K562 (cell line): ENCODE data around the gene RUNDC3A. TPM values are rescaled to one million over a fixed set of nuclear protein-coding genes. Genes with fewer than 3 reads are reported as not detected.
A peak's percentile ranks its signal among the peaks of the same experiment; 100 is the strongest.

ENCODE experiments used
- CBX2 ChIP-seq: fragments of 200-600 bp; sonication (generic); IDR thresholded peaks from one replicate; pipeline ENCODE4 v1.6.1; 2012; ENCODE audit warnings: mild to moderate bottlenecking, low read length, inconsistent platforms; ENCODE audit not compliant: insufficient read depth, poor library complexity, severe bottlenecking
- E2F4 ChIP-seq: sonication (generic); formaldehyde crosslinking; IDR thresholded peaks from 2 replicates; pipeline ENCODE4 v1.8.0; 2022; ENCODE audit warnings: mild to moderate bottlenecking, low read depth, missing genetic modification reagents
- MECOM ChIP-seq: fragments of 250-450 bp; sonication (Bioruptor Pico); IDR thresholded peaks from 2 replicates; pipeline ENCODE4 v1.8.0; 2022; ENCODE audit warnings: inconsistent platforms
- MYBL2 ChIP-seq, 2 experiments: fragments of 450-650 bp in 1 of 2; sonication (generic) in 1 of 2; formaldehyde crosslinking in 1 of 2; IDR thresholded peaks; 2 replicates each; pipeline versions ENCODE4 v1.6.1 to v1.8.1; 2017 to 2022; ENCODE audit warnings: borderline replicate concordance in 1 of 2, inconsistent platforms in 1 of 2, low read depth in 1 of 2, mild to moderate bottlenecking in 1 of 2, missing genetic modification reagents in 1 of 2, moderate library complexity in 1 of 2
- PRDM10 ChIP-seq: fragments of 450-650 bp; IDR thresholded peaks from 2 replicates; pipeline ENCODE4 v1.6.1; 2018; ENCODE audit not compliant: partially characterized antibody
- RBM14 ChIP-seq: fragments of 200-400 bp; formaldehyde crosslinking; IDR thresholded peaks from 2 replicates; pipeline ENCODE4 v1.6.1; 2018; ENCODE audit warnings: low read depth, mild to moderate bottlenecking, low read length, moderate library complexity, borderline replicate concordance; ENCODE audit not compliant: insufficient read depth
- SRSF9 ChIP-seq: fragments of 200-400 bp; formaldehyde crosslinking; IDR thresholded peaks from 2 replicates; pipeline ENCODE4 v1.6.1; 2017; ENCODE audit warnings: low read depth, low read length, borderline replicate concordance
- TAL1 ChIP-seq: fragments of 450-650 bp; IDR thresholded peaks from 2 replicates; pipeline ENCODE4 v1.6.1; 2016; ENCODE audit warnings: mild to moderate bottlenecking
- ZBTB1 ChIP-seq: sonication (generic); formaldehyde crosslinking; IDR thresholded peaks from 2 replicates; pipeline ENCODE4 v1.8.1; 2023; ENCODE audit warnings: missing genetic modification reagents, low read depth, mild to moderate bottlenecking, borderline replicate concordance
- ZNF347 ChIP-seq: fragments of 450-650 bp; formaldehyde crosslinking; IDR thresholded peaks from 2 replicates; pipeline ENCODE4 v1.4.0; 2020; ENCODE audit warnings: low read depth, mild to moderate bottlenecking, moderate library complexity
- ZNF696 ChIP-seq: fragments of 250-450 bp; sonication (Bioruptor Pico); conservative IDR thresholded peaks from 2 replicates; pipeline ENCODE4 v1.4.0; 2020; ENCODE audit warnings: mild to moderate bottlenecking, moderate library complexity
- ZNF778 ChIP-seq: fragments of 450-650 bp; formaldehyde crosslinking; IDR thresholded peaks from 2 replicates; pipeline ENCODE4 v1.4.0; 2020; ENCODE audit warnings: mild to moderate bottlenecking, moderate library complexity
- polyA plus RNA-seq, 8 experiments: library from polyadenylated mRNA; depleted of rRNA in 4 of 8; stranded (reverse) in 5 of 8; unstranded in 3 of 8; fragments of >200 nt; fragmentation: Nextera tagmentation in 2 of 8; fragmentation: Illumina TruSeq in 1 of 8; extraction: Ambion mirVana in 2 of 8; extraction: Trizol in 1 of 8; gene quantifications; 2 replicates each; pipeline versions ENCODE4 v1.2.1 to v1.2.3, GENCODE V29; 2011 to 2014; ENCODE audit warnings: inconsistent platforms in 1 of 8, missing spikeins in 1 of 8
- total RNA-seq, 7 experiments: library from RNA; depleted of rRNA in 6 of 7; stranded (reverse); fragments of >200 nt in 6 of 7; fragmentation: Illumina TruSeq in 2 of 7; extraction: Trizol in 2 of 7; gene quantifications; 2 replicates each; pipeline versions ENCODE4 v1.2.1 to v1.2.3, GENCODE V29; 2011 to 2021; ENCODE audit warnings: low replicate concordance in 1 of 7
- TF ChIP-seq, protein P1 (sequence below), 2 experiments: fragments of 450-650 bp in 1 of 2; sonication (generic) in 1 of 2; formaldehyde crosslinking in 1 of 2; IDR thresholded peaks; 2 replicates each; pipeline versions ENCODE4 v1.7.1 to v1.9.0; 2016 to 2022; ENCODE audit warnings: inconsistent platforms in 1 of 2, mild to moderate bottlenecking in 1 of 2, missing genetic modification reagents in 1 of 2

The RUNDC3A gene
- total and polyA plus RNA-seq, 9 of the 15 experiments (the other 6 are each of a cell fraction or from before 2014, with no cell fraction given): not detected

- TF ChIP-seq MYBL2 (IDR thresholded peaks at IDR 0.05; ENCODE audit: low read depth): no peak
- no peak for TF ChIP-seq MYBL2 (CRISPR knock-in tag; IDR thresholded peaks at IDR 0.05; ENCODE audit: borderline replicate concordance)
- no peak for TF ChIP-seq ZNF696 (CRISPR knock-in tag)
- TF ChIP-seq MECOM (CRISPR knock-in tag): no peak
- TF ChIP-seq E2F4 (CRISPR knock-in tag): no peak
- TF ChIP-seq PRDM10: no peak
- no peak for TF ChIP-seq CBX2
- TF ChIP-seq ZBTB1 (CRISPR knock-in tag): peak; percentile 29; the same call in 1 of the 2 replicates
- no peak for TF ChIP-seq ZNF778 (CRISPR knock-in tag)
- no peak for TF ChIP-seq ZNF347 (CRISPR knock-in tag)
- TF ChIP-seq RBM14: no peak
- TF ChIP-seq TAL1: no peak
- no peak for TF ChIP-seq SRSF9
- TF ChIP-seq, protein P1, sequence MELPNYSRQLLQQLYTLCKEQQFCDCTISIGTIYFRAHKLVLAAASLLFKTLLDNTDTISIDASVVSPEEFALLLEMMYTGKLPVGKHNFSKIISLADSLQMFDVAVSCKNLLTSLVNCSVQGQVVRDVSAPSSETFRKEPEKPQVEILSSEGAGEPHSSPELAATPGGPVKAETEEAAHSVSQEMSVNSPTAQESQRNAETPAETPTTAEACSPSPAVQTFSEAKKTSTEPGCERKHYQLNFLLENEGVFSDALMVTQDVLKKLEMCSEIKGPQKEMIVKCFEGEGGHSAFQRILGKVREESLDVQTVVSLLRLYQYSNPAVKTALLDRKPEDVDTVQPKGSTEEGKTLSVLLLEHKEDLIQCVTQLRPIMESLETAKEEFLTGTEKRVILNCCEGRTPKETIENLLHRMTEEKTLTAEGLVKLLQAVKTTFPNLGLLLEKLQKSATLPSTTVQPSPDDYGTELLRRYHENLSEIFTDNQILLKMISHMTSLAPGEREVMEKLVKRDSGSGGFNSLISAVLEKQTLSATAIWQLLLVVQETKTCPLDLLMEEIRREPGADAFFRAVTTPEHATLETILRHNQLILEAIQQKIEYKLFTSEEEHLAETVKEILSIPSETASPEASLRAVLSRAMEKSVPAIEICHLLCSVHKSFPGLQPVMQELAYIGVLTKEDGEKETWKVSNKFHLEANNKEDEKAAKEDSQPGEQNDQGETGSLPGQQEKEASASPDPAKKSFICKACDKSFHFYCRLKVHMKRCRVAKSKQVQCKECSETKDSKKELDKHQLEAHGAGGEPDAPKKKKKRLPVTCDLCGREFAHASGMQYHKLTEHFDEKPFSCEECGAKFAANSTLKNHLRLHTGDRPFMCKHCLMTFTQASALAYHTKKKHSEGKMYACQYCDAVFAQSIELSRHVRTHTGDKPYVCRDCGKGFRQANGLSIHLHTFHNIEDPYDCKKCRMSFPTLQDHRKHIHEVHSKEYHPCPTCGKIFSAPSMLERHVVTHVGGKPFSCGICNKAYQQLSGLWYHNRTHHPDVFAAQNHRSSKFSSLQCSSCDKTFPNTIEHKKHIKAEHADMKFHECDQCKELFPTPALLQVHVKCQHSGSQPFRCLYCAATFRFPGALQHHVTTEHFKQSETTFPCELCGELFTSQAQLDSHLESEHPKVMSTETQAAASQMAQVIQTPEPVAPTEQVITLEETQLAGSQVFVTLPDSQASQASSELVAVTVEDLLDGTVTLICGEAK (IDR thresholded peaks at IDR 0.05): no peak
- TF ChIP-seq, protein P1 (CRISPR knock-in tag; IDR thresholded peaks at IDR 0.05): 0 out of 2 replicates have a peak, but pooled peaks have one; percentile 9
Measured at GRCh38 chr17:44324092-44324570, 15.7 kb downstream of the RUNDC3A start (continued).
